Measurements from ENCODE around the gene NXNL1. TPM values are rescaled to one million over a fixed set of nuclear protein-coding genes. Genes with fewer than 3 reads are reported as not detected.

The NXNL1 gene
- total RNA-seq, 1 experiment from 2014 or later: not detected

DNA sequence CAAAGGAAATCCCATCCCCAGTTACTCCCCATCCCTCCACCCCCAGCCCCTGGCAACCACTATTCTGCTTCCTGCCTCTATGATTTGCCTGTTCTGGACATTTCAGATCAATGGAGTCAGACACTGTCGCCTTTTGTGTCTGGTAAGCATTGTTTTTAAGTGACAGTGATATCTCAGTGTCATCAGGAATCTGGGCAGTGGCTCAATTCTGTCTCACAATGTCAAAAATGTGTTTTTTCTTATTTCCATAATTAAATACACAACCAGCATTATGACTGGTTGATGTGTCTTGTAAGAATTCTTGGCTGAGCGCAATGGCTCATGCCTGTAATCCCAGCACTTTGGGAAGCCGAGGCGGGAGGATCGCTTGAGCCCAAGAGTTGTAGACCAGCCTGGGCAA, 30.6 kb upstream of the NXNL1 start:
- in situ Hi-C loops (cut with HindIII; ENCODE audit: low pct_unique_long_range_greater_than_20kb, low sequenced_read_pairs): no loop called here
- no peak overlapping the region for H3K4me3 ChIP-seq (ENCODE audit: low read depth in 2 of 2, low read length in 2 of 2)
- CTCF ChIA-PET: interaction anchor here (0.6 kb wide), 1 partner anchor 25 kb away, joined by 3 read pairs; no protein-coding TSS in a partner anchor
- no peak overlapping the region for H3K27ac ChIP-seq (ENCODE audit: low read length)
- no peaks in the 10 kb centered on the region for H3K9me3 ChIP-seq (ENCODE audit: control insufficient read depth, insufficient read depth, low read depth, low read length)
- intact Hi-C loops (cut with micrococcal nuclease; ENCODE audit: unreplicated experiment): no loop called here
- ATAC-seq: no peak
- no peak for TF ChIP-seq POLR2AphosphoS5 (IDR thresholded peaks at IDR 0.05; ENCODE audit: low read depth, low read length)
- TF ChIP-seq SIN3A (IDR thresholded peaks at IDR 0.05; ENCODE audit: borderline replicate concordance, insufficient read depth, low read depth, low read length): no peak
- no peak for TF ChIP-seq TCF7L2 (IDR thresholded peaks at IDR 0.05; ENCODE audit: low read depth, low read length)
- TF ChIP-seq, protein P1, sequence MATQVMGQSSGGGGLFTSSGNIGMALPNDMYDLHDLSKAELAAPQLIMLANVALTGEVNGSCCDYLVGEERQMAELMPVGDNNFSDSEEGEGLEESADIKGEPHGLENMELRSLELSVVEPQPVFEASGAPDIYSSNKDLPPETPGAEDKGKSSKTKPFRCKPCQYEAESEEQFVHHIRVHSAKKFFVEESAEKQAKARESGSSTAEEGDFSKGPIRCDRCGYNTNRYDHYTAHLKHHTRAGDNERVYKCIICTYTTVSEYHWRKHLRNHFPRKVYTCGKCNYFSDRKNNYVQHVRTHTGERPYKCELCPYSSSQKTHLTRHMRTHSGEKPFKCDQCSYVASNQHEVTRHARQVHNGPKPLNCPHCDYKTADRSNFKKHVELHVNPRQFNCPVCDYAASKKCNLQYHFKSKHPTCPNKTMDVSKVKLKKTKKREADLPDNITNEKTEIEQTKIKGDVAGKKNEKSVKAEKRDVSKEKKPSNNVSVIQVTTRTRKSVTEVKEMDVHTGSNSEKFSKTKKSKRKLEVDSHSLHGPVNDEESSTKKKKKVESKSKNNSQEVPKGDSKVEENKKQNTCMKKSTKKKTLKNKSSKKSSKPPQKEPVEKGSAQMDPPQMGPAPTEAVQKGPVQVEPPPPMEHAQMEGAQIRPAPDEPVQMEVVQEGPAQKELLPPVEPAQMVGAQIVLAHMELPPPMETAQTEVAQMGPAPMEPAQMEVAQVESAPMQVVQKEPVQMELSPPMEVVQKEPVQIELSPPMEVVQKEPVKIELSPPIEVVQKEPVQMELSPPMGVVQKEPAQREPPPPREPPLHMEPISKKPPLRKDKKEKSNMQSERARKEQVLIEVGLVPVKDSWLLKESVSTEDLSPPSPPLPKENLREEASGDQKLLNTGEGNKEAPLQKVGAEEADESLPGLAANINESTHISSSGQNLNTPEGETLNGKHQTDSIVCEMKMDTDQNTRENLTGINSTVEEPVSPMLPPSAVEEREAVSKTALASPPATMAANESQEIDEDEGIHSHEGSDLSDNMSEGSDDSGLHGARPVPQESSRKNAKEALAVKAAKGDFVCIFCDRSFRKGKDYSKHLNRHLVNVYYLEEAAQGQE (IDR thresholded peaks at IDR 0.05; ENCODE audit: insufficient read depth in 1 of 2, low read depth in 2 of 2, low read length in 1 of 2): no peak
- TF ChIP-seq, protein P2, sequence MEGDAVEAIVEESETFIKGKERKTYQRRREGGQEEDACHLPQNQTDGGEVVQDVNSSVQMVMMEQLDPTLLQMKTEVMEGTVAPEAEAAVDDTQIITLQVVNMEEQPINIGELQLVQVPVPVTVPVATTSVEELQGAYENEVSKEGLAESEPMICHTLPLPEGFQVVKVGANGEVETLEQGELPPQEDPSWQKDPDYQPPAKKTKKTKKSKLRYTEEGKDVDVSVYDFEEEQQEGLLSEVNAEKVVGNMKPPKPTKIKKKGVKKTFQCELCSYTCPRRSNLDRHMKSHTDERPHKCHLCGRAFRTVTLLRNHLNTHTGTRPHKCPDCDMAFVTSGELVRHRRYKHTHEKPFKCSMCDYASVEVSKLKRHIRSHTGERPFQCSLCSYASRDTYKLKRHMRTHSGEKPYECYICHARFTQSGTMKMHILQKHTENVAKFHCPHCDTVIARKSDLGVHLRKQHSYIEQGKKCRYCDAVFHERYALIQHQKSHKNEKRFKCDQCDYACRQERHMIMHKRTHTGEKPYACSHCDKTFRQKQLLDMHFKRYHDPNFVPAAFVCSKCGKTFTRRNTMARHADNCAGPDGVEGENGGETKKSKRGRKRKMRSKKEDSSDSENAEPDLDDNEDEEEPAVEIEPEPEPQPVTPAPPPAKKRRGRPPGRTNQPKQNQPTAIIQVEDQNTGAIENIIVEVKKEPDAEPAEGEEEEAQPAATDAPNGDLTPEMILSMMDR (IDR thresholded peaks at IDR 0.05): no peak
- no peaks in the 10 kb centered on the region for H3K27me3 ChIP-seq (ENCODE audit: control insufficient read depth, insufficient read depth, low read length)
- H3K4me1 ChIP-seq (ENCODE audit: control insufficient read depth, insufficient read depth, low read length): no peaks in the 10 kb centered on the region
- no peak for DNase-seq (ENCODE audit: low read depth, low spot score)
- H3K36me3 ChIP-seq (ENCODE audit: control insufficient read depth, insufficient read depth, low read length): no peaks in the 10 kb centered on the region
- POLR2A ChIA-PET: interaction anchor here (0.6 kb wide), 1 partner anchor 40 kb away, joined by 6 read pairs; no protein-coding TSS in a partner anchor
- no TSS peak for BruUV-seq (replicated peaks)

DNA sequence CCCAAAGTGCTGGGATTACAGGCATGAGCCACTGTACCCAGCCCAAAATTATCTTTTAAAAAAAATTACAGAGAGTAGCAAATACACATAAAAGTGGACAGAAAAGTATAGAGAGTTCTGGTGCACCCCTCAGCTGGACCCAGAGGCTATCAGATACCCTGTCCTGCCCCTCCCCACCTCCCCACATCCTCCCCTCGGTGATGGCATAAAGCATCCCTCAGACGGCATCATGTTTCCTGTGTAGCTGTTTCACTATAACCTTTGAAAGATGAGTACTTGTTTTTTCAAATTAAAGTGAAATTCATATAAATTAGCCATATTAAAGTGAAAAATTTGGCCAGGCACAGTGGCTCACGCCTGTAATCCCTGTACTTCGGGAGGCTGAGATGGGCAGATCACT, 29.7 kb upstream of the NXNL1 start:
- ATAC-seq (no peak), DNase-seq (ENCODE audit: low read depth, low spot score) (no peak)
- TF ChIP-seq SIN3A (IDR thresholded peaks at IDR 0.05; ENCODE audit: borderline replicate concordance, insufficient read depth, low read depth, low read length): no peak
- no peak for TF ChIP-seq TCF7L2 (IDR thresholded peaks at IDR 0.05; ENCODE audit: low read depth, low read length)
- TF ChIP-seq, protein P1 (IDR thresholded peaks at IDR 0.05; ENCODE audit: insufficient read depth in 1 of 2, low read depth in 2 of 2, low read length in 1 of 2): no peak
- TF ChIP-seq, protein P2 (IDR thresholded peaks at IDR 0.05): no peak
- TF ChIP-seq POLR2AphosphoS5 (IDR thresholded peaks at IDR 0.05; ENCODE audit: low read depth, low read length): no peak
- in situ Hi-C loops (cut with HindIII; ENCODE audit: low pct_unique_long_range_greater_than_20kb, low sequenced_read_pairs): no loop called here
- Histone ChIP-seq H3K27me3 (ENCODE audit: control insufficient read depth, insufficient read depth, low read length) (no peaks in the 10 kb centered on the region), H3K27ac (ENCODE audit: low read length) (no peak overlapping the region), H3K4me1 (ENCODE audit: control insufficient read depth, insufficient read depth, low read length) (no peaks in the 10 kb centered on the region), H3K4me3 (ENCODE audit: low read depth in 2 of 2, low read length in 2 of 2) (no peak overlapping the region), H3K9me3 (ENCODE audit: control insufficient read depth, insufficient read depth, low read depth, low read length) (no peaks in the 10 kb centered on the region), H3K36me3 (ENCODE audit: control insufficient read depth, insufficient read depth, low read length) (no peaks in the 10 kb centered on the region)
- POLR2A ChIA-PET: no interaction called here
- CTCF ChIA-PET: no interaction called here
- intact Hi-C loops (cut with micrococcal nuclease; ENCODE audit: unreplicated experiment): no loop called here
- BruUV-seq (replicated peaks): no TSS peak

Data from Panc1 (cell line).